ENCODE results near the gene MYO18A.

MYO18A gene

GRCh38 chr17:29051194-29051593 lies 129.0 kb downstream of the MYO18A start:
- DNase-seq (ENCODE audit: low read depth in 1 of 2, low spot score in 1 of 2): no peak
- Histone ChIP-seq H3K27ac (replicated peaks) (no peak overlapping the region), H3K27me3 (ENCODE audit: insufficient read depth, poor library complexity, severe bottlenecking) (no peaks in the 10 kb centered on the region), H3K4me3 (replicated peaks; ENCODE audit: insufficient read depth, low read length) (no peak overlapping the region)
- TF ChIP-seq REST (IDR thresholded peaks at IDR 0.05; ENCODE audit: insufficient replicate concordance, low read depth): no peak
- no peak for TF ChIP-seq GABPA (IDR thresholded peaks at IDR 0.05; ENCODE audit: low read depth)
- TF ChIP-seq CTCF (IDR thresholded peaks at IDR 0.05; ENCODE audit: insufficient read depth, low read length): no peak
- no peak for TF ChIP-seq SPI1 (IDR thresholded peaks at IDR 0.05; ENCODE audit: borderline replicate concordance, low read depth)
- no peak for TF ChIP-seq POLR2AphosphoS5 (IDR thresholded peaks at IDR 0.05; ENCODE audit: low read depth)

- H3K27ac ChIP-seq (replicated peaks): no peak overlapping the region
- TF ChIP-seq CTCF (IDR thresholded peaks at IDR 0.05; ENCODE audit: insufficient read depth, low read length): no peak
- TF ChIP-seq GABPA (IDR thresholded peaks at IDR 0.05; ENCODE audit: low read depth): no peak
- no peak for TF ChIP-seq REST (IDR thresholded peaks at IDR 0.05; ENCODE audit: insufficient replicate concordance, low read depth)
- no peak for TF ChIP-seq SPI1 (IDR thresholded peaks at IDR 0.05; ENCODE audit: borderline replicate concordance, low read depth)
- no peak for TF ChIP-seq POLR2AphosphoS5 (IDR thresholded peaks at IDR 0.05; ENCODE audit: low read depth)
Measured at GRCh38 chr17:29050176-29050575, 130.0 kb downstream of the MYO18A start.

GRCh38 chr17:29049541-29050145 lies 130.6 kb downstream of the MYO18A start:
- Histone ChIP-seq H3K4me3 (replicated peaks; ENCODE audit: insufficient read depth, low read length) (no peak overlapping the region), H3K27ac (replicated peaks) (no peak overlapping the region), H3K27me3 (ENCODE audit: insufficient read depth, poor library complexity, severe bottlenecking) (no peaks in the 10 kb centered on the region)
- no peak for DNase-seq (ENCODE audit: low read depth in 1 of 2, low spot score in 1 of 2)
- no peak for TF ChIP-seq SPI1 (IDR thresholded peaks at IDR 0.05; ENCODE audit: borderline replicate concordance, low read depth)
- TF ChIP-seq REST (IDR thresholded peaks at IDR 0.05; ENCODE audit: insufficient replicate concordance, low read depth): no peak
- TF ChIP-seq POLR2AphosphoS5 (IDR thresholded peaks at IDR 0.05; ENCODE audit: low read depth): no peak
- TF ChIP-seq GABPA (IDR thresholded peaks at IDR 0.05; ENCODE audit: low read depth): no peak
- TF ChIP-seq CTCF (IDR thresholded peaks at IDR 0.05; ENCODE audit: insufficient read depth, low read length): no peak

More at GRCh38 chr17:29050176-29050575, 130.0 kb downstream of the MYO18A start:
- DNase-seq (ENCODE audit: low read depth in 1 of 2, low spot score in 1 of 2): no peak
- H3K27me3 ChIP-seq (ENCODE audit: insufficient read depth, poor library complexity, severe bottlenecking): no peaks in the 10 kb centered on the region
- H3K4me3 ChIP-seq (replicated peaks; ENCODE audit: insufficient read depth, low read length): no peak overlapping the region
